ENCODE data around the gene MRPL53. TPM values are rescaled to one million over a fixed set of nuclear protein-coding genes. Genes with fewer than 3 reads are reported as not detected.
A peak's percentile ranks its signal among the peaks of the same experiment; 100 is the strongest.
"Not testable (repeated sequence)": the region's sequence is repeated elsewhere in the genome, so short reads cannot be mapped to it uniquely, and the experiment has no call there.

MRPL53 gene
- total RNA-seq, 1 experiment from 2014 or later = 48.9 TPM

- no peak for DNase-seq
- Histone ChIP-seq H3K9me3 (no peaks in the 10 kb centered on the region), H3K27me3 (no peaks in the 10 kb centered on the region), H3K36me3 (peaks cover 16% of the 10 kb centered on the region), H3K4me3 (no peak overlapping the region)
Measured at GRCh38 chr2:74491648-74492544, 19.4 kb upstream of the MRPL53 start.

GRCh38 chr2:74489906-74490305 lies 17.4 kb upstream of the MRPL53 start:
- no peak overlapping the region for H3K4me3 ChIP-seq
- H3K9me3 ChIP-seq = no peaks in the 10 kb centered on the region
- peaks cover 16% of the 10 kb centered on the region for H3K36me3 ChIP-seq
- H3K27me3 ChIP-seq = no peaks in the 10 kb centered on the region
- no peak for DNase-seq

DNA sequence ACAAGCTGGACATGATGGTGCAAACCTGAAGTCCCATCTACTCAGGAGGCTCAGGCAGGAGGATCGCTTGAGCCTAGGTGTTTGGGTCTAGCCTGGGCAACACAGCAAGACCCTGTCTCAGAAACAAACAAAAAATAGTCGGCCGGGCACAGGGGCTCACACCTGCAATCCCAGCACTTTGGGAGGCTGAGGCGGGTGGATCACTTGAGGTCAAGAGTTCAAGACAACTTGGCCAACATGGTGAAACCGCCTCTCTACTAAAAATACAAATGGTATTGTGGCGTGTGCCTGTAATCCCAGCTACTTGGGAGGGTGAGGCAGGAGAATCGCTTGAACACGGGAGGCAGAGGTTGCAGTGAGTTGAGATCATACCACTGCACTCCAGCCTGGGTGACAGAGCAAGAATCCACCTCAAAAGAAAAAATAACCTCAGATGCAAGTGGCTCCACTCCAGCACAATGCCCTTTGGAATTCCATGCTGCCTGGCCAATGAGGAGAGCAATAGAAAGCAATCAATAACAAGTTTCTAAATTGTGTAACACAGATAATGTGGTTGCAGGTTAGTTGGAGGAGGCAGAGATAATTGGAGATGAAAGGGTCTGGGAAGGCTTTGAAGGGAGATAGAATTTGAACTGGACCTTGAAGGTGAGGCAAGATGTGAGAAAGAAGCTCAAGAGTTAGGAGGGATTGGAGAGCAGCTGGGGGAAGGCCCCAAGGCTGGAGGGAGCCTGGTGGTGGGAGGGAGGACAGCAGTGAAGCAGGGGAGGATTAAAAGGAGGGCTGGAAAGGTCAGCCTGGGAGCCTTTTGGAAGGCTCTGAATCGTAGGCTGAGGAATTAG lies 16.4 kb upstream of the MRPL53 start:
- DNase-seq = no peak
- H3K27me3 ChIP-seq = no peaks in the 10 kb centered on the region
- H3K4me3 ChIP-seq = no peak overlapping the region
- H3K36me3 ChIP-seq = peaks cover 16% of the 10 kb centered on the region
- H3K9me3 ChIP-seq = no peaks in the 10 kb centered on the region

DNA sequence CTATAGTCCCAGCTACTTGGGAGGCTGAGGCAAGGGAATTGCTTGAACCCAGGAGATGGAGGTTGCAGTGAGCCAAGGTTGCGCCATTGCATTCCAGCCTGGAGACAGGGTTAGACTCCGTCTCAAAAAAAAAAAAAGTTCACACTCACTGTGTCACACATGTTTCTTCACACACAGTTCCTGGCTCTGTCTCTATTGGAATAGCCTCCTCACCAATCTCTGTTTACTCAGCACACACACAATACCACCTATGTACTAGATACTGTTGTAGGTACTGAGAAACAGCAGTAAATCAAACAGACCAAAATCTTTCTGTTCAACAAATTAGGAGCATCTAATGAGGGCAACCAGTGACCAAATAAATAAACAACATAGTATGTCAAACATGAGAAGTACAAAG lies 13.7 kb upstream of the MRPL53 start:
- H3K9me3 ChIP-seq = no peaks in the 10 kb centered on the region
- DNase-seq = no peak
- H3K36me3 ChIP-seq = no peaks in the 10 kb centered on the region; the same call in none of the 2 replicates
- no peak overlapping the region for H3K4me3 ChIP-seq
- no peaks in the 10 kb centered on the region for H3K27me3 ChIP-seq

DNA sequence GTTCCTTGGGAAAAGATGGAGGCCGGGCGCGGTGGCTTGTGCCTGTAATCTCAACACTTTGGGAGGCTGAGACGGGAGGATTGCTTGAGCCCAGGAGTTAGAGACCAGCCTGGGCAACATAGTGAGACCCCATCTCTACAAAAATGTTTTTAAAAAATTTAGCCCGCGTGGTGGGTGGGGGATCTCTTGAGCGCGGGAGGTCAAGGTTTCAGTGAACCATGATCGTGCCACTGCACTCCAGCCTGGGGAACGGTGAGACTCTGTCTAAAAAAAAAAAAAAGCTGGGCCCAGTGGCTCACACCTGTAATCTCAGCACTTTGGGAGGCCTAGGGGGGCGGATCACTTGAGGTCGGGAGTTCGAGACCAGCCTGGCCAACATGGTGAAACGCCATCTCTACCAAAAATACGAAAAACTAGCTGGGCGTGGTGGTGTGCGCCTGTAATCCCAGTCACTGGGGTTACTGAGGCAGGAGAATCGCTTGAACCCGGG lies 11.2 kb upstream of the MRPL53 start:
- peak overlapping the region; percentile 97 for H3K4me3 ChIP-seq
- DNase-seq, H3K27me3 ChIP-seq, H3K9me3 ChIP-seq: not testable (repeated sequence)
- H3K36me3 ChIP-seq = peaks cover 11% of the 10 kb centered on the region

GRCh38 chr2:74482801-74483674 lies 10.6 kb upstream of the MRPL53 start, which contains the start of the genes CCDC142 and TTC31:
Gene CCDC142 (minus strand): TSS chr2:74482998. CDS start chr2:74482837, 161 bp downstream.
Gene TTC31 (plus strand): TSS chr2:74483081. CDS start chr2:74483096, 15 bp downstream.
- peak; percentile 92 for DNase-seq
- Histone ChIP-seq H3K36me3 (peaks cover 11% of the 10 kb centered on the region), H3K4me3 (peak within 1 kb of the TSS; percentile 97)

DNA sequence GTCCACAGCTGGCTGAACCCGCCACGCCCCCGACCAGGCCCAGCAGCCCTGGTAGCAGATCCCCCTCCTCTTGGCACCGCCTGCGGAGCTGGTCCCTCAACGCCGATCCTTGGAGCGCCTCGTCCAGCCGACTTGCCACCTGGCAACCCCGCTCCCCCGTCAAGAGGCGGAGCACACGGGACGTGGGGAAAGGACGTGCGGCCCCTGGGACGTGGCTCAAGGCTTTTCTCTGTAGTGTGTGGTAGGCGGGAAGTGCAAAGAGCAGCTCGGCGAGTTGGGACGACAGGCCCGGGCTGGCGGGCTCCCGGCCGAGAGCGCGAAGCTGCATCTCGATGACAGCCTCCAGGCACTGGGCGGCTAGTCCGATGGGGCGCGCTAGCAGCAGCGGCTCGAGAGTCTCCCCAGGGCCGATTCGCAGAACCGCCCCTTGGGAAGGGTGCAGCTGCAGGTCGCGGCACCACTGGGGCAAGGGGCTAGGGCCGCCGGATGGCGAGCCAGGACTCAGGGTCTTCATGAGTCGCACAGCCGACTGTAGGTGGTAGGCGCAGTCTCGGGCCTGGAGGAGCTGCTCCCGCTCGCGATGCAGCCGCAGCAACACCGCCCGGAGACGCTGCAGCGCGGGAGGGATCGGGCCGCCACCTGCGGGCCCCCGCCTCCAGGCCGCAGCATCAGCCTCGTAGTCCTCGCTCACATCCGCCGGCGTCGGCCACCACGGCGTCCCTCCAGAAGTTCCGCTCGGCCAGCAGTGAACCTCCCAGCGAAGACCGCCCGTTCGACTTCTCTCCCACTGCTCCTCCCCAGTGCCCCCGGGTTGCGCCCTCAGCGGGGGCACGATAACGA lies 9.7 kb upstream of the MRPL53 start:
- peak; percentile 49 for DNase-seq
- Histone ChIP-seq H3K4me3 (peak overlapping the region; percentile 97), H3K9me3 (no peaks in the 10 kb centered on the region), H3K27me3 (no peaks in the 10 kb centered on the region), H3K36me3 (peaks cover 16% of the 10 kb centered on the region)

More at GRCh38 chr2:74482801-74483674, 10.6 kb upstream of the MRPL53 start, which contains the start of the genes CCDC142 and TTC31:
- Histone ChIP-seq H3K27me3 (no peaks in the 10 kb centered on the region), H3K9me3 (no peaks in the 10 kb centered on the region)

DNA sequence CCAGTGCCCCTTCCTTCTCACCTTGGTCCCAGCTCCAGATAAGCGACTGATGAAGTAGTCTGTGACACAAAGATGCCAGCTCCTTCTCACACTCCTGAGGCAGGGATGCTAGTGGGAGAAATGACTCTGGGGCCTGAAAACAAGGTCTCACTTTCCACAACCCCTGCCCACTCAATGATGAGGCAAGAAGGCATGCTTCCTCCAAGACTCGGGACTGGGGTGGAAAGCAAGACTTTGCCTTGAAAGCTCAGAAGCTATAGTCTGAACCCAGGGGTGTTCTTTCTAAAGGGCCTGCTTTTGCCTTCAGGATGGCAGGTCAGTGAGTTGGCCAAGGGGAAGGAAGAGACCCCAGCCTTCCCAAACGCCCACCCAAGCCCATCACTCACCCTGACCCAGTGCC lies 9.0 kb upstream of the MRPL53 start:
- Histone ChIP-seq H3K9me3 (no peaks in the 10 kb centered on the region), H3K27me3 (no peaks in the 10 kb centered on the region), H3K4me3 (peak overlapping the region; percentile 97), H3K36me3 (peaks cover 17% of the 10 kb centered on the region)
- DNase-seq = no peak

- DNase-seq = no peak
- Histone ChIP-seq H3K27me3 (no peaks in the 10 kb centered on the region), H3K36me3 (peaks cover 25% of the 10 kb centered on the region), H3K9me3 (no peaks in the 10 kb centered on the region), H3K4me3 (no peak overlapping the region)
Measured at GRCh38 chr2:74474899-74475298, 2.4 kb upstream of the MRPL53 start.

DNA sequence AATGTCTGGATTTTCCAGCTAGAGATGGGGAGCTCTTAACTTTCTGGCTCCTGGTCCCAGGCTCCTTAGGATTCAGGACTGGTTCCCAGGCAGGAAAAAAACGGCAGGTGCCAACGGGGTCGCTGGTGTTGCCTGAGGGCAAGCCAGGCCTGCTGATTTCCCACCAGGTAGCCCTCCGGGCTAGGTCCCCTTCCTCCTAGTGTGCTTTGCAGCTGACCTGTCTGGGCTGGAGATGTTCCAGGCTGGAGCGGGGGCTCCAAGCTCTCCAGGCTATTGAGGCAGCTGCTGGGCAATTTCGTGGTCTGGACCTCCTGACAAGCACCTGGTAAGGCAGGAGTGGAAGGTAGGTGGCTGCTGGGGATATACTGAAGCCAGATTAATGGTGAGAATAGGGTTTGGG lies 2.0 kb upstream of the MRPL53 start:
- no peak overlapping the region for H3K4me3 ChIP-seq
- no peaks in the 10 kb centered on the region for H3K9me3 ChIP-seq
- H3K27me3 ChIP-seq = no peaks in the 10 kb centered on the region
- no peak for DNase-seq
- peaks cover 22% of the 10 kb centered on the region for H3K36me3 ChIP-seq

DNA sequence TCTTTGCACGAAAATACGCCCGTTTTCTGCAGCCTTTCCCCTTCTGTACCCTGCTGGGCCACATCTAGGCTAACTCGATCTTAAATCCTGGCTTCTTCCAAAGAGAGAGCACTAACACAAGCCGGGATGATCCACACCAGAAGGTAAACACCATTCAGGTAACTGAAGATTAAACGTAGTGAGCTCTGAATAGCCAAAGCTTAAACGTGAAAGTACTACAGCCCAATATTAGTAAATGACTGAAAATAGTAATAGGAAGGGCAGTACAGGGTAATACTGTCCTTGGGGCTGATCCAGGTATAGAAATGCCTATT lies 422 bp upstream of the MRPL53 start:
- peaks cover 22% of the 10 kb centered on the region for H3K36me3 ChIP-seq
- H3K4me3 ChIP-seq = peak overlapping the region; percentile 70
- DNase-seq = no peak
- no peaks in the 10 kb centered on the region for H3K9me3 ChIP-seq
- no peaks in the 10 kb centered on the region for H3K27me3 ChIP-seq

GRCh38 chr2:74471332-74472065 lies 981 bp downstream of the MRPL53 start:
- Histone ChIP-seq H3K4me3 (peak overlapping the region; percentile 70), H3K27me3 (no peaks in the 10 kb centered on the region), H3K36me3 (peaks cover 16% of the 10 kb centered on the region), H3K9me3 (no peaks in the 10 kb centered on the region)
- DNase-seq = no peak

DNA sequence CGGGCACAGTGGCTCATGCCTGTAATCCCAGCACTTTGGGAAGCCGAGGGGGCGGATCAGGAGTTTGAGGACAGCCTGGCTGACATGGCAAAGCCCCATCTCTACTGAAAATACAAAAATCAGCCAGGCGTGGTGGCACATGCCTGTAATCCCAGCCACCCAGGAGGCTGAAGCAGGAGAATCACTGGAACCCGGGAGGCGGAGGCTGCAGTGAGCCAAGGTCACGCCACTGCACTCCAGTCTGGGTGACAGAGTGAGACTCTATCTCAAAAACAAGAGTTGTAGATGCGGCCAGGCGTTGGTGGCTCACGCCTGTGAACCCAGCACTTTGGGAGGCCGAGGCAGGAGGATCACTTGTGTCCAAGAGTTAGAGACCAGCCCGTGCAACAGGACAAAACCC lies 1.7 kb downstream of the MRPL53 start:
- peaks cover 12% of the 10 kb centered on the region for H3K36me3 ChIP-seq
- not testable (repeated sequence) for DNase-seq, H3K27me3 ChIP-seq, H3K9me3 ChIP-seq, H3K4me3 ChIP-seq

- H3K4me3 ChIP-seq = peak overlapping the region; percentile 97
- no peaks in the 10 kb centered on the region for H3K9me3 ChIP-seq
- peaks cover 18% of the 10 kb centered on the region for H3K36me3 ChIP-seq
- H3K27me3 ChIP-seq = no peaks in the 10 kb centered on the region
- DNase-seq = no peak
Measured at GRCh38 chr2:74464406-74464805, 8.1 kb downstream of the MRPL53 start.

GRCh38 chr2:74462786-74463105 lies 9.7 kb downstream of the MRPL53 start:
- Histone ChIP-seq H3K27me3 (no peaks in the 10 kb centered on the region), H3K4me3 (no peak overlapping the region), H3K36me3 (peaks cover 18% of the 10 kb centered on the region), H3K9me3 (no peaks in the 10 kb centered on the region)
- no peak for DNase-seq

All from MG63 (cell line).